Mesenchymal stem cell (in vitro differentiated cells and primary cell): ENCODE measurements around the gene HMG20A.

Source experiments
- DNase-seq: peaks from one replicate; pipeline ENCODE4 v3.0.0-alpha.2; 2013
- H2AFZ ChIP-seq: one replicate; pipeline ENCODE4 v1.6.1; 2013; ENCODE audit warnings: low read depth, mild to moderate bottlenecking, control low read depth, inconsistent platforms, low read length, moderate library complexity
- H2AK5ac ChIP-seq: 2 replicates; pipeline ENCODE4 v1.6.1; 2013; ENCODE audit warnings: low read length, moderate library complexity, mild to moderate bottlenecking, inconsistent platforms; ENCODE audit not compliant: severe bottlenecking
- H2BK120ac ChIP-seq: one replicate; pipeline ENCODE4 v1.6.1; 2013; ENCODE audit warnings: low read depth, mild to moderate bottlenecking, inconsistent platforms, low read length, moderate library complexity
- H2BK12ac ChIP-seq, 2 experiments: one replicate each; pipeline ENCODE4 v1.6.1; 2013; ENCODE audit warnings: inconsistent platforms in 2 of 2, low read length in 2 of 2, mild to moderate bottlenecking in 2 of 2, moderate library complexity in 2 of 2, control low read depth in 1 of 2
- H2BK15ac ChIP-seq: one replicate; pipeline ENCODE4 v1.6.1; 2013; ENCODE audit warnings: mild to moderate bottlenecking, low read depth, inconsistent platforms; ENCODE audit not compliant: poor library complexity, severe bottlenecking
- H2BK5ac ChIP-seq: 2 replicates; pipeline ENCODE4 v1.6.1; 2013; ENCODE audit warnings: low read depth, mild to moderate bottlenecking, low read length, control low read depth, inconsistent platforms; ENCODE audit not compliant: poor library complexity, severe bottlenecking
- H3K14ac ChIP-seq, 2 experiments: one replicate each; pipeline ENCODE4 v1.6.1; 2013; ENCODE audit warnings: inconsistent platforms in 2 of 2, low read length in 2 of 2, control low read depth in 1 of 2, mild to moderate bottlenecking in 1 of 2, moderate library complexity in 1 of 2
- H3K18ac ChIP-seq, 2 experiments: one replicate each; pipeline ENCODE4 v1.6.1; 2013; ENCODE audit warnings: inconsistent platforms in 2 of 2, low read length in 2 of 2, control low read depth in 1 of 2, low read depth in 1 of 2, mild to moderate bottlenecking in 1 of 2
- H3K23ac ChIP-seq, 2 experiments: one replicate each; pipeline ENCODE4 v1.6.1; 2013; ENCODE audit warnings: inconsistent platforms in 2 of 2, low read length in 2 of 2, mild to moderate bottlenecking in 2 of 2, moderate library complexity in 2 of 2, control low read depth in 1 of 2
- H3K27ac ChIP-seq: 2 replicates; pipeline ENCODE4 v1.5.1; 2013; ENCODE audit warnings: mild to moderate bottlenecking, moderate library complexity, low read length, control low read depth, inconsistent platforms; ENCODE audit not compliant: poor library complexity, severe bottlenecking
- H3K27me3 ChIP-seq, 2 experiments: 2 replicates each; pipeline versions ENCODE4 v1.6.1 to v1.7.0; 2013; ENCODE audit warnings: low read length in 2 of 2, mild to moderate bottlenecking in 2 of 2, moderate library complexity in 2 of 2, control low read depth in 1 of 2, inconsistent platforms in 1 of 2; ENCODE audit not compliant: control insufficient read depth in 1 of 2, insufficient read depth in 1 of 2
- H3K36me3 ChIP-seq, 2 experiments: 2 replicates each; pipeline versions ENCODE4 v1.6.1 to v1.7.0; 2013; ENCODE audit warnings: low read length in 2 of 2, control low read depth in 1 of 2, inconsistent platforms in 1 of 2, low read depth in 1 of 2, mild to moderate bottlenecking in 1 of 2; ENCODE audit not compliant: insufficient read depth in 2 of 2, control insufficient read depth in 1 of 2
- H3K4ac ChIP-seq, 2 experiments: one replicate each; pipeline ENCODE4 v1.6.1; 2013; ENCODE audit warnings: inconsistent platforms in 2 of 2, low read length in 2 of 2, mild to moderate bottlenecking in 2 of 2, moderate library complexity in 2 of 2, control low read depth in 1 of 2, low read depth in 1 of 2
- H3K4me1 ChIP-seq: 2 replicates; pipeline ENCODE4 v1.6.1; 2013; ENCODE audit warnings: low read depth, low read length, control low read depth; ENCODE audit not compliant: control insufficient read depth, insufficient read depth
- H3K4me2 ChIP-seq: 2 replicates; pipeline ENCODE4 v1.6.1; 2013; ENCODE audit warnings: low read length, mild to moderate bottlenecking, inconsistent platforms; ENCODE audit not compliant: poor library complexity, severe bottlenecking
- H3K4me3 ChIP-seq, 2 experiments: 2 replicates each; pipeline versions ENCODE4 v1.5.1 to v1.7.0; 2013; ENCODE audit warnings: low read length in 2 of 2, mild to moderate bottlenecking in 2 of 2, control low read depth in 1 of 2, low read depth in 1 of 2; ENCODE audit not compliant: insufficient read depth in 1 of 2
- H3K79me1 ChIP-seq: replicated peaks from 2 replicates; pipeline ENCODE4 v1.6.1; 2013; ENCODE audit warnings: mild to moderate bottlenecking, control low read depth, low read length, inconsistent platforms; ENCODE audit not compliant: poor library complexity, severe bottlenecking
- H3K9ac ChIP-seq: 2 replicates; pipeline ENCODE4 v1.7.0; 2013; ENCODE audit warnings: mild to moderate bottlenecking, low read length, moderate library complexity
- H3K9me3 ChIP-seq: 2 replicates; pipeline ENCODE4 v1.7.0; 2013; ENCODE audit warnings: mild to moderate bottlenecking, low read length; ENCODE audit not compliant: control insufficient read depth
- H4K8ac ChIP-seq: one replicate; pipeline ENCODE4 v1.6.1; 2013; ENCODE audit warnings: inconsistent platforms, mild to moderate bottlenecking, low read length, moderate library complexity
- H4K91ac ChIP-seq: one replicate; pipeline ENCODE4 v1.6.1; 2013; ENCODE audit warnings: mild to moderate bottlenecking, low read length, inconsistent platforms
- WGBS: methylation state at CpG from one replicate; pipeline ENCODE4 v1.1.7; 2013; ENCODE audit warnings: mixed read lengths; 5-methylcytosine and 5-hydroxymethylcytosine counted together

HMG20A gene

GRCh38 chr15:77416148-77416455 lies 4.6 kb upstream of the HMG20A start:
- no peak overlapping the region for H3K23ac ChIP-seq
- no peak overlapping the region for H4K8ac ChIP-seq
- H4K91ac ChIP-seq: no peak overlapping the region
- H2BK120ac ChIP-seq: no peak overlapping the region
- H3K18ac ChIP-seq: no peak overlapping the region
- H3K9me3 ChIP-seq: no peaks in the 10 kb centered on the region
- H3K4me2 ChIP-seq: no peak overlapping the region
- H2AFZ ChIP-seq: no peak overlapping the region
- H3K27me3 ChIP-seq: no peaks in the 10 kb centered on the region
- H2BK5ac ChIP-seq: no peak overlapping the region
- 92% methylated on average over 2 of the region's 2 CpGs for WGBS
- no peak overlapping the region for H3K4ac ChIP-seq
- H2AK5ac ChIP-seq: no peak overlapping the region
- H3K14ac ChIP-seq: no peak overlapping the region
- H2BK15ac ChIP-seq: no peak overlapping the region
- H2BK12ac ChIP-seq: no peak overlapping the region
- DNase-seq: no peak
- no peak overlapping the region for H3K27ac ChIP-seq
- peak overlapping the region; percentile 47 for H3K9ac ChIP-seq
- H3K79me1 ChIP-seq: peaks cover 13% of the 10 kb centered on the region
- H3K4me1 ChIP-seq: no peaks in the 10 kb centered on the region
- H3K4me3 ChIP-seq: peak overlapping the region in 1 of 2 experiments; percentile 61
- H3K36me3 ChIP-seq: no peaks in the 10 kb centered on the region

GRCh38 chr15:77416954-77417353 lies 3.7 kb upstream of the HMG20A start:
- H3K4me2 ChIP-seq: no peak overlapping the region
- no peak overlapping the region for H2AFZ ChIP-seq
- no peak overlapping the region for H2BK12ac ChIP-seq
- H3K14ac ChIP-seq: no peak overlapping the region
- H2BK15ac ChIP-seq: no peak overlapping the region
- H2BK120ac ChIP-seq: no peak overlapping the region
- no peaks in the 10 kb centered on the region for H3K27me3 ChIP-seq
- 94% methylated on average over 1 of the region's 1 CpG for WGBS
- H3K79me1 ChIP-seq: peaks cover 10% of the 10 kb centered on the region
- no peak for DNase-seq
- H4K8ac ChIP-seq: no peak overlapping the region
- no peak overlapping the region for H2AK5ac ChIP-seq
- no peak overlapping the region for H3K4ac ChIP-seq
- H3K4me3 ChIP-seq: peak overlapping the region in 1 of 2 experiments; percentile 61
- no peak overlapping the region for H3K23ac ChIP-seq
- no peak overlapping the region for H4K91ac ChIP-seq
- no peak overlapping the region for H3K18ac ChIP-seq
- H3K4me1 ChIP-seq: no peaks in the 10 kb centered on the region
- H2BK5ac ChIP-seq: no peak overlapping the region
- no peak overlapping the region for H3K27ac ChIP-seq
- no peaks in the 10 kb centered on the region for H3K9me3 ChIP-seq
- no peaks in the 10 kb centered on the region for H3K36me3 ChIP-seq
- H3K9ac ChIP-seq: peak overlapping the region; percentile 29

GRCh38 chr15:77417602-77418001 lies 3.1 kb upstream of the HMG20A start:
- Histone ChIP-seq H4K8ac (no peak overlapping the region), H2AK5ac (no peak overlapping the region), H3K36me3 (no peaks in the 10 kb centered on the region), H2BK5ac (no peak overlapping the region), H3K4me2 (no peak overlapping the region), H3K4me1 (no peaks in the 10 kb centered on the region), H3K79me1 (peaks cover 10% of the 10 kb centered on the region), H3K4ac (no peak overlapping the region), H4K91ac (no peak overlapping the region), H2BK15ac (no peak overlapping the region), H3K4me3 (peak overlapping the region in 1 of 2 experiments; percentile 94), H3K27ac (no peak overlapping the region), H2BK12ac (peak overlapping the region in 1 of 2 experiments; percentile 18), H3K9ac (peak overlapping the region; percentile 96), H3K27me3 (no peaks in the 10 kb centered on the region), H3K9me3 (no peaks in the 10 kb centered on the region), H3K23ac (no peak overlapping the region), H3K14ac (no peak overlapping the region), H2AFZ (no peak overlapping the region), H2BK120ac (no peak overlapping the region), H3K18ac (no peak overlapping the region)
- WGBS: 47% methylated on average over 2 of the region's 3 CpGs
- DNase-seq: no peak

- peak overlapping the region; percentile 64 for H3K4me2 ChIP-seq
- H2BK15ac ChIP-seq: no peak overlapping the region
- H2AK5ac ChIP-seq: no peak overlapping the region
- no peak overlapping the region for H3K18ac ChIP-seq
- no peak overlapping the region for H2BK12ac ChIP-seq
- peak overlapping the region in 1 of 2 experiments; percentile 94 for H3K4me3 ChIP-seq
- no peak overlapping the region for H3K4ac ChIP-seq
- no peak overlapping the region for H2BK5ac ChIP-seq
- peak overlapping the region; percentile 70 for H3K27ac ChIP-seq
- no peak overlapping the region for H2AFZ ChIP-seq
- H4K91ac ChIP-seq: no peak overlapping the region
- peak; percentile 48 for DNase-seq
- H3K9ac ChIP-seq: peak overlapping the region; percentile 96
- no peak overlapping the region for H3K14ac ChIP-seq
- no peaks in the 10 kb centered on the region for H3K27me3 ChIP-seq
- H3K79me1 ChIP-seq: peaks cover 10% of the 10 kb centered on the region
- H3K4me1 ChIP-seq: no peaks in the 10 kb centered on the region
- no peak overlapping the region for H4K8ac ChIP-seq
- no peaks in the 10 kb centered on the region for H3K36me3 ChIP-seq
- 43% methylated on average over 7 of the region's 8 CpGs for WGBS
- H3K23ac ChIP-seq: no peak overlapping the region
- no peak overlapping the region for H2BK120ac ChIP-seq
- H3K9me3 ChIP-seq: no peaks in the 10 kb centered on the region
Measured at GRCh38 chr15:77418391-77418965, 2.2 kb upstream of the HMG20A start.
